ENCODE data around the gene ZNF710. TPM values are rescaled to one million over a fixed set of nuclear protein-coding genes. Genes with fewer than 3 reads are reported as not detected.

Gene ZNF710
- total and polyA plus RNA-seq, 2 experiments from 2014 or later: 15.9 to 18.2 TPM

DNA sequence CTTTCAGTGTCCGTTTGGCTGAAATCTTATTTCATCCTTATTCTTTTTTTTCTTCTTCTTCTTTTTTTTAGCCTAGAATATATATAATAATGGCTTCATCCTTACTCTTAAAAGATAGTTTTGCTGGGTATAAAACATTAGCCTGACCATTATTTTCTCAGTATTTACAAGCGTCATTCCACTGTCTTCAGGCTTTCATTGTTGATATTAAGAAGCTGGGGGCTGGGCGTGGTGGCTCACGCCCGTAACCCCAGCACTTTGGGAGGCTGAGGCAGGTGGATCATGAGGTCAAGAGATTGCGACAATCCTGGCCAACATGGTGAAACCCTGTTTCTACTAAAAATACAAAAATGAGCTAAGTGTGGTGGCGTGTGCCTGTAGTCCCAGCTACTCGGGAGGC is 10.6 kb downstream of the ZNF710 start:
- Histone ChIP-seq H3K4me3 (no peak overlapping the region), H3K36me3 (ENCODE audit: insufficient read depth) (peaks cover 9% of the 10 kb centered on the region; the same call in 1 of the 2 replicates), H3F3A (replicated peaks; ENCODE audit: low read depth) (no peaks in the 10 kb centered on the region), H3K9me2 (ENCODE audit: insufficient read depth) (no peaks in the 10 kb centered on the region), H2AFZ (no peak overlapping the region), H3K4me1 (ENCODE audit: insufficient read depth) (peaks cover 5% of the 10 kb centered on the region), H3K4me2 (no peak overlapping the region), H3K27ac (ENCODE audit: low read depth) (no peak overlapping the region), H3K27me3 (ENCODE audit: insufficient read depth) (no peaks in the 10 kb centered on the region), H3K79me2 (replicated peaks; ENCODE audit: insufficient read depth) (peaks cover 90% of the 10 kb centered on the region), H4K20me1 (replicated peaks; ENCODE audit: insufficient read depth) (peaks cover 17% of the 10 kb centered on the region)
- ATAC-seq (no peak), DNase-seq (ENCODE audit: low spot score) (no peak)
- peaks cover 28% of the 10 kb centered on the region; the same call in 2 of the 3 replicates for H3K36me3 Mint-ChIP-seq (ENCODE audit: low read depth)
- H3K9me3 Mint-ChIP-seq: peaks cover 21% of the 10 kb centered on the region
- no peak overlapping the region for H3K27ac Mint-ChIP-seq
- TF ChIP-seq EZH2phosphoT487 (IDR thresholded peaks at IDR 0.05; ENCODE audit: unreplicated experiment): no peak
- TF ChIP-seq, protein P1, sequence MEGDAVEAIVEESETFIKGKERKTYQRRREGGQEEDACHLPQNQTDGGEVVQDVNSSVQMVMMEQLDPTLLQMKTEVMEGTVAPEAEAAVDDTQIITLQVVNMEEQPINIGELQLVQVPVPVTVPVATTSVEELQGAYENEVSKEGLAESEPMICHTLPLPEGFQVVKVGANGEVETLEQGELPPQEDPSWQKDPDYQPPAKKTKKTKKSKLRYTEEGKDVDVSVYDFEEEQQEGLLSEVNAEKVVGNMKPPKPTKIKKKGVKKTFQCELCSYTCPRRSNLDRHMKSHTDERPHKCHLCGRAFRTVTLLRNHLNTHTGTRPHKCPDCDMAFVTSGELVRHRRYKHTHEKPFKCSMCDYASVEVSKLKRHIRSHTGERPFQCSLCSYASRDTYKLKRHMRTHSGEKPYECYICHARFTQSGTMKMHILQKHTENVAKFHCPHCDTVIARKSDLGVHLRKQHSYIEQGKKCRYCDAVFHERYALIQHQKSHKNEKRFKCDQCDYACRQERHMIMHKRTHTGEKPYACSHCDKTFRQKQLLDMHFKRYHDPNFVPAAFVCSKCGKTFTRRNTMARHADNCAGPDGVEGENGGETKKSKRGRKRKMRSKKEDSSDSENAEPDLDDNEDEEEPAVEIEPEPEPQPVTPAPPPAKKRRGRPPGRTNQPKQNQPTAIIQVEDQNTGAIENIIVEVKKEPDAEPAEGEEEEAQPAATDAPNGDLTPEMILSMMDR (conservative IDR thresholded peaks at IDR 0.05; ENCODE audit: low read depth in 2 of 2): no peak
- no peak for TF ChIP-seq POLR2AphosphoS5 (IDR thresholded peaks at IDR 0.05; ENCODE audit: low read depth)
- no peak for TF ChIP-seq ZNF331 (CRISPR knock-in tag; IDR thresholded peaks at IDR 0.05; ENCODE audit: low read depth)
- peaks cover 5% of the 10 kb centered on the region for H3K27me3 Mint-ChIP-seq (ENCODE audit: insufficient read depth, low read depth, poor library complexity)
- H3K4me3 Mint-ChIP-seq: no peak overlapping the region
- peaks cover 9% of the 10 kb centered on the region for H3K4me1 Mint-ChIP-seq

DNA sequence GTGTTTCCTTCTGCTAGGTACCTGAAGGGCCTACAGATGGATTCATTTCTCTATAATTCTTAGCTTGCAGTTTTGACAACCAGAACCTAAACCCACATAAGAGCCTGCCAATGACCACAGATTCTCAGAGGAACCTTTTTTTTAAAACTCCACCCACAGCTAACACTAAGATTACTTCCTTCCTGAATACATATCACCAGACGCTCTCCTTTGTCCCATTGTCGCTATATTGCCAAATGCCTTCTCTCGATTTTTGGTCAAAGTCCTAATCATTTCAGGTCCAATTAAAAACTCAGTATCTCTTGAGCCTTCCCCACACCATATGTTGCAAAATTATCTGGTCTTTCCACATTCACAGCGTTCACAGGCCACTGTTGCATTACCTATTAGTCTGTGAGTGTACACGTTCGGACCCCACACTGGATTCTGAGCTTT is 12.4 kb downstream of the ZNF710 start:
- Histone ChIP-seq H4K20me1 (replicated peaks; ENCODE audit: insufficient read depth) (peaks cover 10% of the 10 kb centered on the region; the same call in 1 of the 2 replicates), H3K79me2 (replicated peaks; ENCODE audit: insufficient read depth) (peaks cover 91% of the 10 kb centered on the region)
- H3K27ac Mint-ChIP-seq: no peak overlapping the region

More for the DNA sequence above, 12.4 kb downstream of the ZNF710 start:
- Mint-ChIP-seq H3K4me1 (peaks cover 13% of the 10 kb centered on the region), H3K9me3 (peaks cover 21% of the 10 kb centered on the region), H3K4me3 (no peak overlapping the region), H3K36me3 (ENCODE audit: low read depth) (peaks cover 28% of the 10 kb centered on the region; the same call in 2 of the 3 replicates), H3K27me3 (ENCODE audit: insufficient read depth, low read depth, poor library complexity) (peaks cover 5% of the 10 kb centered on the region)
- ATAC-seq: no peak
- H3K4me1 ChIP-seq (ENCODE audit: insufficient read depth): no peaks in the 10 kb centered on the region
- H2AFZ ChIP-seq: no peak overlapping the region
- H3F3A ChIP-seq (replicated peaks; ENCODE audit: low read depth): no peaks in the 10 kb centered on the region
- no peak overlapping the region for H3K27ac ChIP-seq (ENCODE audit: low read depth)
- H3K27me3 ChIP-seq (ENCODE audit: insufficient read depth): no peaks in the 10 kb centered on the region
- no peaks in the 10 kb centered on the region for H3K9me2 ChIP-seq (ENCODE audit: insufficient read depth)
- TF ChIP-seq, protein P1 (conservative IDR thresholded peaks at IDR 0.05; ENCODE audit: low read depth in 2 of 2): no peak
- TF ChIP-seq ZNF114 (CRISPR knock-in tag; IDR thresholded peaks at IDR 0.05): no peak
- TF ChIP-seq CREB1 (CRISPR knock-in tag; IDR thresholded peaks at IDR 0.05; ENCODE audit: low read depth): no peak
- no peak for TF ChIP-seq STAT1 (IDR thresholded peaks at IDR 0.05; ENCODE audit: unreplicated experiment)
- TF ChIP-seq ZNF331 (CRISPR knock-in tag; IDR thresholded peaks at IDR 0.05; ENCODE audit: low read depth): no peak
- H3K4me3 ChIP-seq: no peak overlapping the region
- H3K36me3 ChIP-seq (ENCODE audit: insufficient read depth): peaks cover 9% of the 10 kb centered on the region; the same call in 1 of the 2 replicates
- no peak overlapping the region for H3K4me2 ChIP-seq
- DNase-seq (ENCODE audit: low spot score): no peak
